PFSK-1 (cell line): ENCODE measurements around the gene RNPEPL1.

Experiments
- FOXP2 ChIP-seq: optimal IDR thresholded peaks from 2 replicates; pipeline ENCODE3; 2011; ENCODE audit warnings: borderline replicate concordance, control low read depth, inconsistent platforms; ENCODE audit not compliant: insufficient read depth; ENCODE audit errors: extremely low read length, extremely low read depth
- POLR2AphosphoS5 ChIP-seq: IDR thresholded peaks from 2 replicates; pipeline ENCODE4 v1.6.1; 2012; ENCODE audit warnings: low read depth, mild to moderate bottlenecking, control low read depth, low read length, moderate library complexity
- REST ChIP-seq, 2 experiments: IDR thresholded peaks; 2 replicates each; pipeline versions ENCODE4 v1.6.1 to v1.8.0; 2011 to 2012; ENCODE audit warnings: low read depth in 2 of 2, low read length in 2 of 2, control low read depth in 1 of 2, inconsistent platforms in 1 of 2, mild to moderate bottlenecking in 1 of 2, moderate library complexity in 1 of 2; ENCODE audit not compliant: insufficient read depth in 1 of 2
- SIN3A ChIP-seq: IDR thresholded peaks from 2 replicates; pipeline ENCODE4 v1.6.1; 2012; ENCODE audit warnings: mild to moderate bottlenecking, low read length, moderate library complexity, borderline replicate concordance; ENCODE audit not compliant: insufficient read depth
- TAF1 ChIP-seq: IDR thresholded peaks from 2 replicates; pipeline ENCODE4 v1.6.1; 2012; ENCODE audit warnings: low read length, control low read depth, borderline replicate concordance; ENCODE audit not compliant: insufficient read depth

Gene RNPEPL1

GRCh38 chr2:240561325-240561971, 6.8 kb upstream of the RNPEPL1 start:
- TF ChIP-seq SIN3A = no peak
- TF ChIP-seq POLR2AphosphoS5 = 0 out of 2 replicates have a peak, but pooled peaks have one; percentile 36
- no peak for TF ChIP-seq FOXP2
- no peak for TF ChIP-seq TAF1

GRCh38 chr2:240563951-240564560, 4.2 kb upstream of the RNPEPL1 start:
- TF ChIP-seq SIN3A (no peak), FOXP2 (no peak), TAF1 (no peak), POLR2AphosphoS5 (no peak), REST (IDR thresholded peaks at IDR 0.05; ENCODE audit: insufficient read depth in 1 of 2, low read depth in 2 of 2, low read length in 2 of 2) (no peak)

GRCh38 chr2:240564561-240565332, 3.5 kb upstream of the RNPEPL1 start:
- TF ChIP-seq REST (IDR thresholded peaks at IDR 0.05; ENCODE audit: insufficient read depth in 1 of 2, low read depth in 2 of 2, low read length in 2 of 2) (no peak), POLR2AphosphoS5 (no peak; the same call in 1 of the 2 replicates), FOXP2 (no peak), TAF1 (no peak), SIN3A (no peak)

GRCh38 chr2:240565333-240566202, 2.7 kb upstream of the RNPEPL1 start:
- TF ChIP-seq POLR2AphosphoS5 (peak; percentile 34; the same call in 1 of the 2 replicates), SIN3A (no peak), REST (IDR thresholded peaks at IDR 0.05; ENCODE audit: insufficient read depth in 1 of 2, low read depth in 2 of 2, low read length in 2 of 2) (0 out of 4 replicates have a peak, but pooled peaks of 1 of the 2 experiments have one; percentile 14)

- TF ChIP-seq SIN3A = 0 out of 2 replicates have a peak, but pooled peaks have one; percentile 38
- TF ChIP-seq FOXP2 = no peak
- no peak for TF ChIP-seq TAF1
These were observed 1.8 kb upstream of the RNPEPL1 start for GRCh38 chr2:240566203-240567136.
